NCI-H82 treated with DMSO at 0.1 percent for 48 hours (cell line): Measurements from ENCODE around the gene MEST.
"Not testable (repeated sequence)": the region's sequence is repeated elsewhere in the genome, so short reads cannot be mapped to it uniquely, and the experiment has no call there.

ENCODE experiments used
- DNase-seq: peaks from one replicate; lab custom pipeline; 2025; ENCODE audit not compliant: unreplicated experiment; lab: John Stamatoyannopoulos, UW

The MEST gene

DNA sequence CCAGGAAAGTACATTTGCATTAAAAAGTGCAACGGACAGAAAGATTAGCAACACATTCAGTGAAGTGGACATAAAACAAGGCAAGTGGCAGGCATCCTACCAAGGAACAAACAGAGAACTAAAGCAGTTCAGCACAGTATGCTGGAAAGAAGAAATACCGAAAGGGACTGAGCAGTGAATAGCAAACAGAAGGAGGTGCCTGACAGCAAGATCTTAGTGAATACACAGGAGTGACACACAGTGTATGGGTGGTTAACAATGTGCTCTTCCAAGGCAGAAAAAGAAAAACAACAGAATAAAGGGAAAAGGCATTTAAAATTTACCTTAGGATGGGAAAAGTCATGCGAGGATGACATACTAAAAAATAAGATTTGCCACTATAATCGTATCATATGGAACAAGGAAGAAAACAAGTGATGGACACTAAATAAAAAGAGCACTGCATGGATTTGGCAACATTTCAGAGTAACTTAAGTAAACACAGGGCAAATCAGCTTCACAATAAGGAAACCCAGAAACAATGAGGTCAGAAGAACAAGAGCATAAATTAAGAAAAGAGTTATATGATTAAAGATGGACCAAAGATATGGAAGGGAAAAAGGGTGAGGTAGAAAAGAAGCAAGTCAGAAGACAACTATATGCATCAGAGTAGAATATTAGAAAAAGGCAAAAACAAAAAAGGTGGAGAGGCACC is 29.5 kb downstream of the MEST start:
- DNase-seq: no peak

GRCh38 chr7:130523519-130524125 is 31.7 kb downstream of the MEST start:
- DNase-seq: not testable (repeated sequence)

DNA sequence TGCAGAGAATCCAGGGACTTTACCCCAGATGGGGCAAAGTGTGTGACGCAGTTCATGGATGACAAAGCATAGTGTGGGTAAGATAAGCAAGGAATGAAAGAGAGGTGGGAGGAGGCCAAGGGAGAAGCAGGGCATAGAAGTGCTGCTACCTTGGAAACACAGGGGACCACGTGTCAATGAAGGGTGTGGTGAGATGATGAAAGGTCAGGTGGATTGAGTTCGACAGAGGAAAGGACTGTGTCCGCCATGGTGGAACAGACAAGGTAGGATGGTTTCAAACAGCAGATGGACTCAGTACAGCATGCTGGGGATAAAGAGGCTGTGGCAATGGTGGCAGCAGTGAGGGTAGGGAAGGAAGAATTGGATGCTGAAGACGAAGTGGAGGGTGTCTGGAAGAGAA is 32.7 kb downstream of the MEST start:
- DNase-seq: no peak

GRCh38 chr7:130527752-130528355 is 36.0 kb downstream of the MEST start:
- DNase-seq: not testable (repeated sequence)

GRCh38 chr7:130529417-130529816 is 37.5 kb downstream of the MEST start:
- no peak for DNase-seq

DNA sequence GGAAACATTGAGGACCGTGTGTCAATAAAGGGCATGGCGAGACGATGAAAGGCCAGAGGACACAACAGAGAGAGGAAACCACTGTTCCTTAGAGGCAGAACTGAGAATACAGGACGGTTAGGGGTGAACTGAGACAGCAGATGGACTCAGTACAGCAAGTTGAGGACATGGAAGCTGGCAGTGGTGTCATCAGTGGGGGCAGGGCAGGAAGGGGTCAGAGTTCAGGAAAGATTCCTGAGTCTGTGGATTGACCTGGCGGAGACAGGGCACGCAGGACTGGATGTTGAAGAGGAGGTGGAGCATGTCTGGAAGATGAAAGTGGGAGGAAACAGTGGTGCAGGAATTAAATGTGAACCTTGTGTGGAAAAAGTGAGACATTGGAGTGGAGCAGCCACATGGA is 46.0 kb downstream of the MEST start:
- not testable (repeated sequence) for DNase-seq

GRCh38 chr7:130541287-130541686 is 49.4 kb downstream of the MEST start:
- not testable (repeated sequence) for DNase-seq

GRCh38 chr7:130542297-130542696 is 50.4 kb downstream of the MEST start:
- not testable (repeated sequence) for DNase-seq

- DNase-seq: no peak
Measured at GRCh38 chr7:130543487-130544010, 51.7 kb downstream of the MEST start.

DNA sequence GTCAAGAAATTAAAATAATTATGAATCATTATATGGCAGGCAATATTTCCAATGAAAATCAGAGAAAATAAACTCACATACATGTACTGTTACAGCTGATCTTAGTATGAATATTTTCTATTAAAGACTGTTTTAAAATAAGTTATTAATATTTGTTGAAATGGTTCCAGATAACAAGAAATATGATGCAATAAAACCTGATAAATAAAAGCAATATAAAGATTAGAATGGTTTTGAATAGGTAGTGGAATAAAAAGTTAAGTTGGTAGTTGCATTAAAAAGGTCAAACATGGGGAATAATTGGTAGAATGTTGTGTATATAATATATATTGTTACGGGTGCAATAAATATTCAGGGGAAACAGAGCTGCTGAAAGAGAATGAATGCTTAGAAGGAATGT is 52.5 kb downstream of the MEST start:
- no peak for DNase-seq

GRCh38 chr7:130553398-130554029 is 61.6 kb downstream of the MEST start:
- no peak for DNase-seq

DNA sequence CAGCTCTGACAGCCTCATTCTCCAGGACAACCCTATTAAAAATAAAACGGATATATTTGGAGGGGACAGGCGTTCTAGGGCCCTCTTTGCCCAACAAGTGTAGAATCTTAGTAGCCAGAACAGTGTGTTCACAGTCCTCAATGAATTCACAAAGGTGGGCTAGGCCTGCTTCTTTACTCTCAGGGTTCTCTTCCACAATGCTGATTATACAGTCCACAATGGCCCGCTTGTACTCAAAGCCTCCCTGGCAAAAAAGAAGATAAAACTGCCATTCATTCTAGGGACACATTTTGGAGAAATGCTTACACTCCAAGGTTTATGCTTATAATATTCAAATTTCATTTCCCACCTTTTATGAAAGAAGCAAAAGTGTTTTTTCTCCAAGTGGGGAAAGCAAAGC is 62.6 kb downstream of the MEST start:
- DNase-seq: no peak
